SK-N-SH treated with all-trans-retinoic acid at 6 μM for 48 hours (cell line): ENCODE data around the gene TPO.

ENCODE experiments used
- ATAC-seq: fragments of 200-7000 bp; cut with Tn5 transposase; 3 replicates; pipeline ENCODE4 v1.9.1; 2020; ENCODE audit warnings: mild to moderate bottlenecking, moderate library complexity
- ARNTL ChIP-seq: fragments of 450-650 bp; formaldehyde crosslinking; IDR thresholded peaks from 2 replicates; pipeline ENCODE4 v1.5.0; 2020; ENCODE audit warnings: low read depth, mild to moderate bottlenecking, moderate library complexity, borderline replicate concordance
- BACH2 ChIP-seq: fragments of 250-450 bp; sonication (Bioruptor Pico); IDR thresholded peaks from 2 replicates; pipeline ENCODE4 v1.9.0; 2021; ENCODE audit warnings: mild to moderate bottlenecking, borderline replicate concordance
- CSDC2 ChIP-seq: fragments of 250-450 bp; sonication (Bioruptor Pico); IDR thresholded peaks from 2 replicates; pipeline ENCODE4 v1.5.0; 2020; ENCODE audit warnings: mild to moderate bottlenecking, moderate library complexity
- GLIS3 ChIP-seq: fragments of 250-450 bp; sonication (Bioruptor Pico); IDR thresholded peaks from 2 replicates; pipeline ENCODE4 v1.5.0; 2020; ENCODE audit warnings: mild to moderate bottlenecking, moderate library complexity
- ISL1 ChIP-seq: fragments of 250-450 bp; sonication (Bioruptor Pico); IDR thresholded peaks from 2 replicates; pipeline ENCODE4 v2.1.2; 2022; ENCODE audit warnings: mild to moderate bottlenecking, moderate library complexity
- OSR1 ChIP-seq: fragments of 250-450 bp; sonication (Bioruptor Pico); IDR thresholded peaks from 2 replicates; pipeline ENCODE4 v1.8.0; 2022; ENCODE audit warnings: moderate library complexity, mild to moderate bottlenecking, inconsistent platforms
- PPARA ChIP-seq: fragments of 250-450 bp; sonication (Bioruptor Pico); IDR thresholded peaks from 2 replicates; pipeline ENCODE4 v1.5.0; 2020; ENCODE audit warnings: mild to moderate bottlenecking, borderline replicate concordance
- RARB ChIP-seq: fragments of 250-450 bp; sonication (Bioruptor Pico); IDR thresholded peaks from 2 replicates; pipeline ENCODE4 v1.8.0; 2021; ENCODE audit warnings: mild to moderate bottlenecking, moderate library complexity
- TCF4 ChIP-seq: fragments of 250-450 bp; sonication (Bioruptor Pico); IDR thresholded peaks from 2 replicates; pipeline ENCODE4 v1.8.0; 2021; ENCODE audit warnings: mild to moderate bottlenecking, moderate library complexity, borderline replicate concordance
- TOX ChIP-seq: fragments of 250-450 bp; sonication (Bioruptor Pico); IDR thresholded peaks from 2 replicates; pipeline ENCODE4 v1.8.0; 2021; ENCODE audit warnings: mild to moderate bottlenecking, moderate library complexity, borderline replicate concordance
- ZC3H10 ChIP-seq: fragments of 250-450 bp; sonication (Bioruptor Pico); IDR thresholded peaks from 2 replicates; pipeline ENCODE4 v1.5.1; 2021; ENCODE audit warnings: mild to moderate bottlenecking, moderate library complexity
- ZFP3 ChIP-seq: fragments of 250-450 bp; sonication (Bioruptor Pico); IDR thresholded peaks from 2 replicates; pipeline ENCODE4 v1.5.0; 2020; ENCODE audit warnings: mild to moderate bottlenecking, moderate library complexity
- ZNF565 ChIP-seq: fragments of 450-650 bp; formaldehyde crosslinking; conservative IDR thresholded peaks from 2 replicates; pipeline ENCODE4 v1.5.0; 2020; ENCODE audit warnings: low read depth, mild to moderate bottlenecking, moderate library complexity
- ZNF8 ChIP-seq: fragments of 450-650 bp; formaldehyde crosslinking; IDR thresholded peaks from 2 replicates; pipeline ENCODE4 v1.5.0; 2020; ENCODE audit warnings: mild to moderate bottlenecking, moderate library complexity
- TF ChIP-seq, protein P1 (sequence below): fragments of 250-450 bp; sonication (Bioruptor Pico); IDR thresholded peaks from 2 replicates; pipeline ENCODE4 v1.5.1; 2020; ENCODE audit warnings: low read depth, mild to moderate bottlenecking, moderate library complexity
- TF ChIP-seq, protein P2 (sequence below): fragments of 250-450 bp; sonication (Bioruptor Pico); IDR thresholded peaks from 2 replicates; pipeline ENCODE4 v1.8.0; 2020; ENCODE audit warnings: mild to moderate bottlenecking, moderate library complexity, borderline replicate concordance
- TF ChIP-seq, protein P3 (sequence below): fragments of 250-450 bp; sonication (Bioruptor Pico); IDR thresholded peaks from 2 replicates; pipeline ENCODE4 v1.5.0; 2020; ENCODE audit warnings: mild to moderate bottlenecking, moderate library complexity
- TF ChIP-seq, protein P4 (sequence below): fragments of 250-450 bp; sonication (Bioruptor Pico); IDR thresholded peaks from 2 replicates; pipeline ENCODE4 v1.5.1; 2021; ENCODE audit warnings: mild to moderate bottlenecking, moderate library complexity

Gene TPO

DNA sequence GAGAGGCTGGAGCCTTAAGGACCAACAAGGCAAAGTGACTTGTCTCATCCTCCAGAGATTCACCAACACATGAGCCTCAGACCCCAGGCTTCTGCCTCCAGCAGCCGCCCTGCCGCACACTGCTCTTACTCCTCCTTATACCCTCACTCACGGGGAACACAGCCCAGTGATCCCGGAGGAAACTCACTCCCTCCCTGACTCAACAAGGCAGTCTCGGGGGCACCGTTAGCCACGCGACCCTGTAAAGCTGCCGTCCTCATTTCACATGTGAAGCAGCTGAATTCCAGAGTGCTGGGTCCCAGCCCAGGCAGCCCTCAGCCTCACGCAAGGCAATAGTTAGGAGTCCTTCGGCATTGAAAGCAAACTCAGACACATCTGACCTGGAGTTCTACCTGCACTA is 129.7 kb downstream of the TPO start (continued):
- TF ChIP-seq GLIS3 (no peak), CSDC2 (no peak)
- TF ChIP-seq, all 23 proteins: peak for 0

DNA sequence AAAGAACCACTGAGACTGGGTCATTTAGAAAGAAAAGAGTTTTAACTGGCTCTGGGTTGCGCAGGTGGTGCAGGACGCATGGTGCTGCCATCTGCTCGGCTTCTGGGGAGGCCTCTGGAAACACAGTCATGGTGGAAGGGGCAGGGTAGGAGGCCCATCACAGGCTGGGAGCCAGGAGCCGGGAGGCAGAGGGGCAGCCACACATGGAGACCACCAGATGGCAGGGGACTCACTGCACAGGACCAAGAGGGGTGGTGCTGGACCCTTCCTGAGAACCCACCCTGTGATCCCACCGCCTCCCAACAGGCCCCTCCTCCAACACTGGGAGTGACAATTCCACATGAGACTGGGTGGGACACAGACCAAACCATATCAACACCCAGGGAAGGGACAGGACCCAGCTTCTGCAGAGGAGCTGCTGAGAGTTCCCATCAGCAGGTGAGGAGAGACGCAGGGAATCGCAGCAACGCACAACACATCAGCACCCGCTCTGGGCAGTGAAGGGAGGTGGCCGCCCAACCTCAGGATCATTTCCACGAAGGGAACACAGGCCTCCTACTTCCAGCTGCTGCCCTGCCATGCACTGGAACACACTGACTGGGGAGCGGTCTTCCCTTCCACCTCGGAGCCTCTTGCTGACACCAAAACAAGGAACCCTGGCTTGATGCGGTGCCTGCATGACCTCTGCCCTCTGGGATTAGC is 130.7 kb downstream of the TPO start:
- no peak for ATAC-seq
- TF ChIP-seq ZFP3, result no peak
- TF ChIP-seq ISL1 (CRISPR knock-in tag), result no peak
- no peak for TF ChIP-seq PPARA (CRISPR knock-in tag)
- no peak for TF ChIP-seq OSR1
- TF ChIP-seq, protein P1, sequence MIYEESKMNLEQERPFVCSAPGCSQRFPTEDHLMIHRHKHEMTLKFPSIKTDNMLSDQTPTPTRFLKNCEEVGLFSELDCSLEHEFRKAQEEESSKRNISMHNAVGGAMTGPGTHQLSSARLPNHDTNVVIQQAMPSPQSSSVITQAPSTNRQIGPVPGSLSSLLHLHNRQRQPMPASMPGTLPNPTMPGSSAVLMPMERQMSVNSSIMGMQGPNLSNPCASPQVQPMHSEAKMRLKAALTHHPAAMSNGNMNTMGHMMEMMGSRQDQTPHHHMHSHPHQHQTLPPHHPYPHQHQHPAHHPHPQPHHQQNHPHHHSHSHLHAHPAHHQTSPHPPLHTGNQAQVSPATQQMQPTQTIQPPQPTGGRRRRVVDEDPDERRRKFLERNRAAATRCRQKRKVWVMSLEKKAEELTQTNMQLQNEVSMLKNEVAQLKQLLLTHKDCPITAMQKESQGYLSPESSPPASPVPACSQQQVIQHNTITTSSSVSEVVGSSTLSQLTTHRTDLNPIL (CRISPR knock-in tag), result no peak
- TF ChIP-seq, all 23 proteins: peak for 0

DNA sequence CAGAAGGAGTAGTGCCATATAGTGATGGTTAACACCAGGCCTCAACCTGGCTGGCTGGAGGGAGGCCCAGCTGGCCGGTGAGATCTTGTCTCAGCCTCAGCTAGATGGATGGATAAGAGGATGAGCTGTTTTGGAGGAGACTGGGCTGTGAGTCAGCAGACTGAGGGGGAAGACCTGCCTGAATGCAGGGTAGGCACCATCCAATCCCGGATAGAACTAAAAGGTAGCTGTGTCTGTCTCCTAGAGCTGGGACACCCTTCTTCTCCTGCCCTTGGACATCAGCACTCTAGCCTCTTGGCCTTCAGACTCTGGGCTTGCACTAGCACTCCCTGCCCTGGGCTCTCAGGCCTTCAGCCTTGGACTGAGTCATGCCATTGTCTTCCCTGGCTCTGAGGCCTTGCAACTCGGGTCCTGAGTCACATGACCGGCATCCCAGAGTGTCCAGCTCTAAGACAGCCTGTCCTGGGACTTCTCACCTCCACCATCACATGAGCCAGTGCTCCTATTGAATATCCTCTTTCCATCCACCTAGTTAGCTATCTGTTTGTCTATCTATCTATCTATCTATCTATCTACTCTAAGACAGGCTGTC is 131.3 kb downstream of the TPO start:
- TF ChIP-seq, protein P1 (CRISPR knock-in tag), result no peak
- TF ChIP-seq RARB (CRISPR knock-in tag) (no peak), ISL1 (CRISPR knock-in tag) (no peak), TOX (CRISPR knock-in tag) (no peak)
- peak; percentile 30; the same call in 2 of the 3 replicates for ATAC-seq

DNA sequence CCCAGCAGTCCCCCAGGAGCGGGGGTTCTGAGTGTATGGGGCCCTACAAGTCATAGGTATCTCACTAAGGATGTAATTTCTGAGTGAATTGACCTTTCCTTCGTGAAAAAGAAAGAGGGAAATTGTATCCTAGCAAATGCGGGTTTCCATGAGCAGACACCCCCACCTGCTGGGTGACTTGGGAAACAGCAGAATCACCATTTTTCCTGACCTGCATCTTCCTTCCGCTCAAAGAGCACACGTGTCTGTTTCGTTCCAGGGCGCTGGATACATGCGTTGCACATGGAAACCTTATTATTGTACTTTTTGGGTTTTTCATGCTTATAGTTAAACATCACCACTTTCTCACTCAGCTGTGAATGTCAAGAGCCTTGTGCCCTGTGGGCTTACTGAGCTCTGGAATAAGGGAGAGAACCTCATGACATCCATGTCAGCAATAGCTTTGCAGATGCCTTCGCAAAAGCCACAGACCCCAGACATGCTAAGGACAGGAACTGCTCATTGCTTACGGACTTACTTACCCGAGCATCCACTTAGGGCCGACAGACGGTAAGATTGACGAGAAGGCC is 132.8 kb downstream of the TPO start:
- ATAC-seq, result peak; percentile 61

DNA sequence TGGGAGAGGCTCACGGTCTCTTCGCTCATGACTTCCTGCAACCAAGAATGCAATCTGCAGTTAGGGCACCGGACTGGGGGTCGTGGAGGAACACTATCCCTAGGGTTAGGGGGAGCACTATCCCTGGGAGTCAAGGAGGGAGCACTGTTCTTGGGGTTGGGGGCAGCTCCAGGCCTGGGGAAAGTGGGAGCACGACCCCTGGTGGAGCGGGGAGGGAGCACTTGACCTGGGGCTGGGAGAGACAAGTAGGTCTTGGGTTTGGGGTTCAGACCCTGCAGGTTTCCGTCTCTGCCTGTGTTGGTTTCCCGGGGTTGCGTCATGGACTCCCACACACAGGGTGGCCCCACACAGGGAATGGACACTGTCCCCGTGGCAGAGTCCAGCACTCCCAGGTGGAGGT is 133.6 kb downstream of the TPO start:
- ATAC-seq, result no peak
- TF ChIP-seq, protein P2, sequence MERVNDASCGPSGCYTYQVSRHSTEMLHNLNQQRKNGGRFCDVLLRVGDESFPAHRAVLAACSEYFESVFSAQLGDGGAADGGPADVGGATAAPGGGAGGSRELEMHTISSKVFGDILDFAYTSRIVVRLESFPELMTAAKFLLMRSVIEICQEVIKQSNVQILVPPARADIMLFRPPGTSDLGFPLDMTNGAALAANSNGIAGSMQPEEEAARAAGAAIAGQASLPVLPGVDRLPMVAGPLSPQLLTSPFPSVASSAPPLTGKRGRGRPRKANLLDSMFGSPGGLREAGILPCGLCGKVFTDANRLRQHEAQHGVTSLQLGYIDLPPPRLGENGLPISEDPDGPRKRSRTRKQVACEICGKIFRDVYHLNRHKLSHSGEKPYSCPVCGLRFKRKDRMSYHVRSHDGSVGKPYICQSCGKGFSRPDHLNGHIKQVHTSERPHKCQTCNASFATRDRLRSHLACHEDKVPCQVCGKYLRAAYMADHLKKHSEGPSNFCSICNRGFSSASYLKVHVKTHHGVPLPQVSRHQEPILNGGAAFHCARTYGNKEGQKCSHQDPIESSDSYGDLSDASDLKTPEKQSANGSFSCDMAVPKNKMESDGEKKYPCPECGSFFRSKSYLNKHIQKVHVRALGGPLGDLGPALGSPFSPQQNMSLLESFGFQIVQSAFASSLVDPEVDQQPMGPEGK (CRISPR knock-in tag), result no peak
- TF ChIP-seq ZNF8 (no peak), ISL1 (CRISPR knock-in tag) (no peak), ARNTL (CRISPR knock-in tag) (no peak), CSDC2 (no peak), ZNF565 (CRISPR knock-in tag) (no peak), OSR1 (no peak), RARB (CRISPR knock-in tag) (no peak)
- TF ChIP-seq, protein P1 (CRISPR knock-in tag), result no peak
- TF ChIP-seq, protein P3, sequence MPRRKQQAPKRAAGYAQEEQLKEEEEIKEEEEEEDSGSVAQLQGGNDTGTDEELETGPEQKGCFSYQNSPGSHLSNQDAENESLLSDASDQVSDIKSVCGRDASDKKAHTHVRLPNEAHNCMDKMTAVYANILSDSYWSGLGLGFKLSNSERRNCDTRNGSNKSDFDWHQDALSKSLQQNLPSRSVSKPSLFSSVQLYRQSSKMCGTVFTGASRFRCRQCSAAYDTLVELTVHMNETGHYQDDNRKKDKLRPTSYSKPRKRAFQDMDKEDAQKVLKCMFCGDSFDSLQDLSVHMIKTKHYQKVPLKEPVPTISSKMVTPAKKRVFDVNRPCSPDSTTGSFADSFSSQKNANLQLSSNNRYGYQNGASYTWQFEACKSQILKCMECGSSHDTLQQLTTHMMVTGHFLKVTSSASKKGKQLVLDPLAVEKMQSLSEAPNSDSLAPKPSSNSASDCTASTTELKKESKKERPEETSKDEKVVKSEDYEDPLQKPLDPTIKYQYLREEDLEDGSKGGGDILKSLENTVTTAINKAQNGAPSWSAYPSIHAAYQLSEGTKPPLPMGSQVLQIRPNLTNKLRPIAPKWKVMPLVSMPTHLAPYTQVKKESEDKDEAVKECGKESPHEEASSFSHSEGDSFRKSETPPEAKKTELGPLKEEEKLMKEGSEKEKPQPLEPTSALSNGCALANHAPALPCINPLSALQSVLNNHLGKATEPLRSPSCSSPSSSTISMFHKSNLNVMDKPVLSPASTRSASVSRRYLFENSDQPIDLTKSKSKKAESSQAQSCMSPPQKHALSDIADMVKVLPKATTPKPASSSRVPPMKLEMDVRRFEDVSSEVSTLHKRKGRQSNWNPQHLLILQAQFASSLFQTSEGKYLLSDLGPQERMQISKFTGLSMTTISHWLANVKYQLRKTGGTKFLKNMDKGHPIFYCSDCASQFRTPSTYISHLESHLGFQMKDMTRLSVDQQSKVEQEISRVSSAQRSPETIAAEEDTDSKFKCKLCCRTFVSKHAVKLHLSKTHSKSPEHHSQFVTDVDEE, result no peak
- TF ChIP-seq, all 23 proteins: peak for 0

More for the DNA sequence above, 132.8 kb downstream of the TPO start:
- TF ChIP-seq RARB (CRISPR knock-in tag) (no peak), GLIS3 (no peak), BACH2 (CRISPR knock-in tag) (no peak), TCF4 (CRISPR knock-in tag) (no peak), PPARA (CRISPR knock-in tag) (no peak), ZC3H10 (CRISPR knock-in tag) (no peak), ARNTL (CRISPR knock-in tag) (no peak), ZNF565 (CRISPR knock-in tag) (no peak), OSR1 (no peak), CSDC2 (no peak), ZFP3 (no peak), ISL1 (CRISPR knock-in tag) (no peak)
- TF ChIP-seq, protein P1 (CRISPR knock-in tag), result no peak
- TF ChIP-seq, protein P4, sequence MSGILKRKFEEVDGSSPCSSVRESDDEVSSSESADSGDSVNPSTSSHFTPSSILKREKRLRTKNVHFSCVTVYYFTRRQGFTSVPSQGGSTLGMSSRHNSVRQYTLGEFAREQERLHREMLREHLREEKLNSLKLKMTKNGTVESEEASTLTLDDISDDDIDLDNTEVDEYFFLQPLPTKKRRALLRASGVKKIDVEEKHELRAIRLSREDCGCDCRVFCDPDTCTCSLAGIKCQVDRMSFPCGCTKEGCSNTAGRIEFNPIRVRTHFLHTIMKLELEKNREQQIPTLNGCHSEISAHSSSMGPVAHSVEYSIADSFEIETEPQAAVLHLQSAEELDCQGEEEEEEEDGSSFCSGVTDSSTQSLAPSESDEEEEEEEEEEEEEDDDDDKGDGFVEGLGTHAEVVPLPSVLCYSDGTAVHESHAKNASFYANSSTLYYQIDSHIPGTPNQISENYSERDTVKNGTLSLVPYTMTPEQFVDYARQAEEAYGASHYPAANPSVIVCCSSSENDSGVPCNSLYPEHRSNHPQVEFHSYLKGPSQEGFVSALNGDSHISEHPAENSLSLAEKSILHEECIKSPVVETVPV (CRISPR knock-in tag), result no peak
